Measurements from ENCODE around the gene BPNT1.
"Not testable (repeated sequence)": the region's sequence is repeated elsewhere in the genome, so short reads cannot be mapped to it uniquely, and the experiment has no call there.

BPNT1 gene

GRCh38 chr1:220077887-220078286 is 11.7 kb downstream of the BPNT1 start:
- DNase-seq (ENCODE audit: low read depth), result no peak

- no peak for DNase-seq (ENCODE audit: low read depth)
Measured at GRCh38 chr1:220076861-220077762, 12.5 kb downstream of the BPNT1 start.

GRCh38 chr1:220067269-220068204 is 22.1 kb downstream of the BPNT1 start:
- no peak for DNase-seq (ENCODE audit: low read depth)

GRCh38 chr1:220062629-220063028 is 27.0 kb downstream of the BPNT1 start:
- DNase-seq (ENCODE audit: low read depth), result no peak

- no peak for DNase-seq (ENCODE audit: low read depth)
Measured at GRCh38 chr1:220060876-220061275, 28.7 kb downstream of the BPNT1 start.

- DNase-seq (ENCODE audit: low read depth), result no peak
Measured at GRCh38 chr1:220056374-220056773, 33.2 kb downstream of the BPNT1 start.

GRCh38 chr1:220046052-220046930 is 43.3 kb downstream of the BPNT1 start, which contains the start of gene EPRS1:
Gene EPRS1 (minus strand): TSS chr1:220046505. CDS start chr1:220046388, 117 bp downstream.
- peak; percentile 91 for DNase-seq (ENCODE audit: low read depth)

GRCh38 chr1:220045356-220046051 is 44.1 kb downstream of the BPNT1 start:
- DNase-seq (ENCODE audit: low read depth), result no peak

- no peak for DNase-seq (ENCODE audit: low read depth)
Measured at GRCh38 chr1:220044678-220045355, 44.8 kb downstream of the BPNT1 start.

- no peak for DNase-seq (ENCODE audit: low read depth)
Measured at GRCh38 chr1:220043646-220044045, 45.9 kb downstream of the BPNT1 start.

GRCh38 chr1:220040028-220040596 is 49.5 kb downstream of the BPNT1 start:
- no peak for DNase-seq (ENCODE audit: low read depth)

GRCh38 chr1:220038640-220039039 is 50.9 kb downstream of the BPNT1 start:
- no peak for DNase-seq (ENCODE audit: low read depth)

- not testable (repeated sequence) for DNase-seq (ENCODE audit: low read depth)
Measured at GRCh38 chr1:220037810-220038209, 51.8 kb downstream of the BPNT1 start.

GRCh38 chr1:220032911-220033310 is 56.7 kb downstream of the BPNT1 start:
- no peak for DNase-seq (ENCODE audit: low read depth)

- no peak for DNase-seq (ENCODE audit: low read depth)
Measured at GRCh38 chr1:220031287-220031686, 58.3 kb downstream of the BPNT1 start.

- no peak for DNase-seq (ENCODE audit: low read depth)
Measured at GRCh38 chr1:220028346-220028895, 61.2 kb downstream of the BPNT1 start.

GRCh38 chr1:220019071-220019470 is 70.5 kb downstream of the BPNT1 start:
- no peak for DNase-seq (ENCODE audit: low read depth)

GRCh38 chr1:220013497-220013896 is 76.1 kb downstream of the BPNT1 start:
- no peak for DNase-seq (ENCODE audit: low read depth)

GRCh38 chr1:220012259-220012658 is 77.3 kb downstream of the BPNT1 start:
- no peak for DNase-seq (ENCODE audit: low read depth)

GRCh38 chr1:220011620-220012019 is 78.0 kb downstream of the BPNT1 start:
- DNase-seq (ENCODE audit: low read depth), result no peak
